ENCODE data around the gene ULK2.

Gene ULK2

GRCh38 chr17:19724501-19725420 is 143.0 kb downstream of the ULK2 start:
- Histone ChIP-seq H3K36me3 (replicated peaks; ENCODE audit: low read depth, low read length) (no peaks in the 10 kb centered on the region), H3K9me3 (ENCODE audit: insufficient read depth, low read length) (no peaks in the 10 kb centered on the region), H3K79me2 (ENCODE audit: low read length) (no peaks in the 10 kb centered on the region), H3K27me3 (ENCODE audit: low read depth, low read length) (no peaks in the 10 kb centered on the region), H3K27ac (ENCODE audit: low read length) (no peak overlapping the region), H3K4me2 (ENCODE audit: low read length) (no peak overlapping the region), H2AFZ (ENCODE audit: low read depth, low read length) (no peak overlapping the region), H3K4me3 (ENCODE audit: low read length) (no peak overlapping the region), H3K9ac (ENCODE audit: low read length) (no peak overlapping the region), H3K4me1 (ENCODE audit: low read length) (no peaks in the 10 kb centered on the region), H4K20me1 (ENCODE audit: insufficient read depth, low read length) (no peaks in the 10 kb centered on the region)
- TF ChIP-seq EZH2phosphoT487 (IDR thresholded peaks at IDR 0.05; ENCODE audit: low read depth): no peak
- TF ChIP-seq CTCF (IDR thresholded peaks at IDR 0.05; ENCODE audit: low read depth, low read length): no peak

GRCh38 chr17:19723964-19724363 is 143.8 kb downstream of the ULK2 start:
- H3K36me3 ChIP-seq (replicated peaks; ENCODE audit: low read depth, low read length): no peaks in the 10 kb centered on the region
- H4K20me1 ChIP-seq (ENCODE audit: insufficient read depth, low read length): no peaks in the 10 kb centered on the region
- no peak overlapping the region for H3K9ac ChIP-seq (ENCODE audit: low read length)
- no peak overlapping the region for H3K4me2 ChIP-seq (ENCODE audit: low read length)
- no peaks in the 10 kb centered on the region for H3K4me1 ChIP-seq (ENCODE audit: low read length)
- no peaks in the 10 kb centered on the region for H3K27me3 ChIP-seq (ENCODE audit: low read depth, low read length)
- H3K79me2 ChIP-seq (ENCODE audit: low read length): no peaks in the 10 kb centered on the region
- no peak for TF ChIP-seq CTCF (IDR thresholded peaks at IDR 0.05; ENCODE audit: low read depth, low read length)
- no peaks in the 10 kb centered on the region for H3K9me3 ChIP-seq (ENCODE audit: insufficient read depth, low read length)
- no peak overlapping the region for H2AFZ ChIP-seq (ENCODE audit: low read depth, low read length)
- H3K4me3 ChIP-seq (ENCODE audit: low read length): no peak overlapping the region
- no peak overlapping the region for H3K27ac ChIP-seq (ENCODE audit: low read length)

All from OCI-LY3 (cell line).